IMR-90 (cell line): ENCODE data around the gene APOBEC3B. TPM values are rescaled to one million over a fixed set of nuclear protein-coding genes. Genes with fewer than 3 reads are reported as not detected.

Experiments
- ATAC-seq: fragments of 200-7000 bp; cut with Tn5 transposase; 2 replicates; pipeline ENCODE4 v1.9.1; 2020; ENCODE audit warnings: low read depth, mild to moderate bottlenecking, moderate library complexity
- BruUV-seq: library from RNA; stranded (reverse); fragments of 400-500 nt; replicated peaks from 2 replicates; lab custom pipeline; 2021; lab: Mats Ljungman, UMichigan
- CTCF ChIA-PET: fragments of 300-600 bp; formaldehyde crosslinking; extraction: SDS; loops from one replicate; lab custom pipeline; 2021; ENCODE audit warnings: antibody characterized with exemption; lab: Yijun Ruan, JAX
- POLR2A ChIA-PET: fragments of 300-600 bp; sonication (Branson Sonifier 250); formaldehyde crosslinking; loops from one replicate; lab custom pipeline; 2022; ENCODE audit warnings: antibody characterized with exemption; ENCODE audit not compliant: unreplicated experiment; lab: Charles Lee
- DNase-seq: peaks from one replicate; pipeline ENCODE4 v3.0.0; 2013
- H2AFZ ChIP-seq: replicated peaks from 2 replicates; pipeline ENCODE3; 2013; ENCODE audit warnings: low read length, mild to moderate bottlenecking; ENCODE audit not compliant: poor library complexity
- H2AK5ac ChIP-seq: 2 replicates; pipeline ENCODE4 v1.6.1; 2013; ENCODE audit warnings: low read depth, low read length, inconsistent platforms
- H2AK9ac ChIP-seq: replicated peaks from 2 replicates; pipeline ENCODE3; 2013; ENCODE audit warnings: mild to moderate bottlenecking, low read depth, low read length, moderate library complexity; ENCODE audit not compliant: poor library complexity
- H2BK120ac ChIP-seq: 2 replicates; pipeline ENCODE4 v1.6.1; 2013; ENCODE audit warnings: low read depth, low read length, inconsistent platforms
- H2BK15ac ChIP-seq: 3 replicates; pipeline ENCODE4 v1.6.1; 2013; ENCODE audit warnings: low read depth, low read length, inconsistent platforms
- H2BK20ac ChIP-seq: 2 replicates; pipeline ENCODE4 v1.6.1; 2013; ENCODE audit warnings: low read depth, mild to moderate bottlenecking, inconsistent platforms, low read length, moderate library complexity
- H2BK5ac ChIP-seq: 2 replicates; pipeline ENCODE4 v1.6.1; 2013; ENCODE audit warnings: mild to moderate bottlenecking, low read depth, low read length, inconsistent platforms; ENCODE audit not compliant: poor library complexity, severe bottlenecking
- H3K14ac ChIP-seq: replicated peaks from 2 replicates; pipeline ENCODE4 v1.6.1; 2013; ENCODE audit warnings: low read depth, low read length, inconsistent platforms
- H3K18ac ChIP-seq: 2 replicates; pipeline ENCODE4 v1.6.1; 2013; ENCODE audit warnings: low read depth, low read length, control low read depth
- H3K23ac ChIP-seq: 2 replicates; pipeline ENCODE4 v1.6.1; 2013; ENCODE audit warnings: low read depth, low read length, inconsistent platforms
- H3K27ac ChIP-seq: 2 replicates; pipeline ENCODE4 v1.5.1; 2013; ENCODE audit warnings: mild to moderate bottlenecking, control low read depth, low read length; ENCODE audit not compliant: insufficient read depth
- H3K27me3 ChIP-seq: 2 replicates; pipeline ENCODE4 v1.6.1; 2013; ENCODE audit warnings: low read length; ENCODE audit not compliant: control insufficient read depth, insufficient read depth
- H3K36me3 ChIP-seq: 2 replicates; pipeline ENCODE4 v1.6.1; 2013; ENCODE audit warnings: low read length, mixed read lengths; ENCODE audit not compliant: control insufficient read depth, insufficient read depth
- H3K4ac ChIP-seq: 2 replicates; pipeline ENCODE4 v1.6.1; 2013; ENCODE audit warnings: low read depth, low read length, inconsistent platforms
- H3K4me1 ChIP-seq: 2 replicates; pipeline ENCODE4 v1.6.1; 2013; ENCODE audit warnings: low read length, mixed read lengths; ENCODE audit not compliant: control insufficient read depth, insufficient read depth
- H3K4me2 ChIP-seq: 2 replicates; pipeline ENCODE4 v1.6.1; 2013; ENCODE audit warnings: low read depth, mild to moderate bottlenecking, control low read depth, low read length, moderate library complexity
- H3K4me3 ChIP-seq: 2 replicates; pipeline ENCODE4 v1.5.1; 2013; ENCODE audit warnings: low read depth, mild to moderate bottlenecking, control low read depth, low read length, moderate library complexity; ENCODE audit not compliant: insufficient read depth
- H3K56ac ChIP-seq: 2 replicates; pipeline ENCODE4 v1.6.1; 2013; ENCODE audit warnings: low read length, inconsistent platforms; ENCODE audit not compliant: insufficient read depth; ENCODE audit errors: extremely low read depth
- H3K79me1 ChIP-seq, 2 experiments: 2 replicates each; pipeline ENCODE4 v1.6.1; 2013; ENCODE audit warnings: low read length in 2 of 2, inconsistent platforms in 1 of 2, low read depth in 1 of 2
- H3K9ac ChIP-seq: 2 replicates; pipeline ENCODE4 v1.6.1; 2013; ENCODE audit warnings: low read depth, low read length, control low read depth
- H3K9me1 ChIP-seq: 2 replicates; pipeline ENCODE4 v1.6.1; 2013; ENCODE audit warnings: low read length, inconsistent platforms; ENCODE audit not compliant: insufficient read depth
- H3K9me3 ChIP-seq: 2 replicates; pipeline ENCODE4 v1.6.1; 2013; ENCODE audit warnings: low read length; ENCODE audit not compliant: control insufficient read depth, insufficient read depth
- H4K20me1 ChIP-seq: 2 replicates; pipeline ENCODE4 v1.6.1; 2013; ENCODE audit warnings: low read length, inconsistent platforms; ENCODE audit not compliant: insufficient read depth
- H4K5ac ChIP-seq: 2 replicates; pipeline ENCODE4 v1.6.1; 2013; ENCODE audit warnings: mild to moderate bottlenecking, low read depth, low read length, control low read depth
- H4K8ac ChIP-seq, 2 experiments: 2 replicates each; pipeline ENCODE4 v1.6.1; 2013; ENCODE audit warnings: low read depth in 2 of 2, low read length in 2 of 2, control low read depth in 1 of 2, inconsistent platforms in 1 of 2
- H4K91ac ChIP-seq: 2 replicates; pipeline ENCODE4 v1.6.1; 2013; ENCODE audit warnings: low read depth, low read length, inconsistent platforms; ENCODE audit not compliant: insufficient read depth
- MAFK ChIP-seq: IDR thresholded peaks from 2 replicates; pipeline ENCODE4 v1.6.1; 2012; ENCODE audit warnings: low read depth, low read length, improper control_type of control experiment
- MXI1 ChIP-seq: IDR thresholded peaks from 2 replicates; pipeline ENCODE4 v1.6.1; 2012; ENCODE audit warnings: low read depth, mild to moderate bottlenecking, low read length, moderate library complexity, borderline replicate concordance
- NFE2L2 ChIP-seq: fragments of 150-350 bp; IDR thresholded peaks from 2 replicates; pipeline ENCODE4 v1.6.1; 2016; ENCODE audit warnings: low read depth, mild to moderate bottlenecking, low read length
- RFX5 ChIP-seq: IDR thresholded peaks from 2 replicates; pipeline ENCODE4 v1.8.0; 2012; ENCODE audit warnings: low read depth, mild to moderate bottlenecking, low read length, moderate library complexity
- SMC3 ChIP-seq: fragments of 150-350 bp; IDR thresholded peaks from 2 replicates; pipeline ENCODE4 v1.6.1; 2016; ENCODE audit warnings: low read depth, mild to moderate bottlenecking, antibody characterized with exemption, low read length, moderate library complexity
- WGBS, 2 experiments: methylation state at CpG; one replicate each; pipeline versions ENCODE4 v1.1.5 to v1.1.7; 2013; ENCODE audit warnings: missing lambda C conversion rate in 2 of 2; ENCODE audit not compliant: insufficient read length in 1 of 2; ENCODE audit errors: extremely low coverage in 2 of 2; 5-methylcytosine and 5-hydroxymethylcytosine counted together
- dilution Hi-C: fragments of 300-500 bp; cut with HindIII; formaldehyde crosslinking; loops from one replicate; pipeline ENCODE4 v1.14.3; 2018; ENCODE audit warnings: low sequenced_read_pairs; ENCODE audit not compliant: unreplicated experiment
- in situ Hi-C: fragments of 300-500 bp; cut with MboI; formaldehyde crosslinking; loops from 3 replicates; pipeline ENCODE4 v1.14.3; 2019; ENCODE audit warnings: low sequenced_read_pairs, inconsistent platforms, mixed read lengths
- intact Hi-C: fragments of 100-400 bp; cut with micrococcal nuclease; formaldehyde crosslinking; loops from 2 replicates; pipeline ENCODE4 v1.10.0; 2022
- polyA plus RNA-seq, 3 experiments: library from polyadenylated mRNA; depleted of rRNA; stranded (reverse); fragments of >200 nt; gene quantifications; 2 replicates each; pipeline ENCODE4 v1.2.3, GENCODE V29; 2012; ENCODE audit warnings: low replicate concordance in 1 of 3
- total RNA-seq: library from RNA; depleted of rRNA; stranded (reverse); fragments of >200 nt; gene quantifications from 2 replicates; pipeline ENCODE4 v1.2.3, GENCODE V29; 2012
- TF ChIP-seq, protein P1 (sequence below): fragments of 150-350 bp; IDR thresholded peaks from 2 replicates; pipeline ENCODE4 v1.6.1; 2016; ENCODE audit warnings: low read depth, mild to moderate bottlenecking, low read length, moderate library complexity, borderline replicate concordance

The APOBEC3B gene
- total and polyA plus RNA-seq, 2 of the 4 experiments (the other 2 are of a cell fraction) = 17.6 to 34.2 TPM

DNA sequence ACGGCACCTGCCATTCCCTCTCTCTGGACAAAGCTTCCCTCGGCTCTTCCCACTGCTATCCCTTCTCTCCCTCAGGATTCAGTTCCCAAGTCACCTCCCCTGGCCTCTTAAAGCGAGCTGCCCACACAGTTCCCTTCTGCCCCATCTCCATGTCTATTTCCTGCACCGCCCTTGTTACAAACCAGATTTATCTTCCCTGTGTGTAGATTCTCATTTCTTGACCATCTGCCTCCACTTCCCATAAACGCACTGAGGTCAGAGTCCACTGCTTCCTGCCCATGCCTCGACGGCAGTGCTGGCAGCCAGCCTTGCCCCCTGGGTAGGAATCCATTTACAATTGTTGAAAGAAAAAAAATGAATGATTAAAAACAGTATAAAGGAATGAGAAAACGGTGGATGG is 11.6 kb upstream of the APOBEC3B start:
- Histone ChIP-seq H3K79me1 (no peaks in the 10 kb centered on the region), H3K9me3 (no peaks in the 10 kb centered on the region), H2AK5ac (no peak overlapping the region), H2BK120ac (no peak overlapping the region), H3K9ac (no peak overlapping the region), H2BK5ac (no peak overlapping the region), H3K4ac (no peak overlapping the region), H2AFZ (no peak overlapping the region), H3K36me3 (no peaks in the 10 kb centered on the region), H4K91ac (no peak overlapping the region), H4K5ac (no peak overlapping the region), H3K18ac (no peak overlapping the region), H3K9me1 (no peaks in the 10 kb centered on the region), H3K4me3 (no peak overlapping the region), H3K27me3 (peaks cover 60% of the 10 kb centered on the region), H2AK9ac (no peak overlapping the region), H3K4me2 (no peak overlapping the region), H4K8ac (no peak overlapping the region), H3K27ac (no peak overlapping the region), H3K14ac (no peak overlapping the region), H3K4me1 (no peaks in the 10 kb centered on the region), H2BK15ac (no peak overlapping the region), H2BK20ac (no peak overlapping the region), H3K23ac (no peak overlapping the region), H4K20me1 (no peaks in the 10 kb centered on the region; the same call in 1 of the 2 replicates), H3K56ac (no peak overlapping the region)
- no TSS peak for BruUV-seq
- 51% methylated on average over 4 of the region's 8 CpGs; no CpG with 5 or more reads in 1 of the 2 experiments for WGBS, 2 experiments
- no peak for TF ChIP-seq MAFK
- TF ChIP-seq SMC3 = no peak
- TF ChIP-seq MXI1 = no peak
- TF ChIP-seq, protein P1, sequence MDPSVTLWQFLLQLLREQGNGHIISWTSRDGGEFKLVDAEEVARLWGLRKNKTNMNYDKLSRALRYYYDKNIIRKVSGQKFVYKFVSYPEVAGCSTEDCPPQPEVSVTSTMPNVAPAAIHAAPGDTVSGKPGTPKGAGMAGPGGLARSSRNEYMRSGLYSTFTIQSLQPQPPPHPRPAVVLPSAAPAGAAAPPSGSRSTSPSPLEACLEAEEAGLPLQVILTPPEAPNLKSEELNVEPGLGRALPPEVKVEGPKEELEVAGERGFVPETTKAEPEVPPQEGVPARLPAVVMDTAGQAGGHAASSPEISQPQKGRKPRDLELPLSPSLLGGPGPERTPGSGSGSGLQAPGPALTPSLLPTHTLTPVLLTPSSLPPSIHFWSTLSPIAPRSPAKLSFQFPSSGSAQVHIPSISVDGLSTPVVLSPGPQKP = no peak
- TF ChIP-seq RFX5 = no peak
- no peak for TF ChIP-seq NFE2L2
- intact Hi-C loops = no loop called here
- ChIA-PET CTCF (interaction anchor here (1.0 kb wide), 1 partner anchor 33 kb away, joined by 4 read pairs; no protein-coding TSS in a partner anchor), POLR2A (no interaction called here)
- ATAC-seq = no peak
- no peak for DNase-seq
- in situ Hi-C loops = no loop called here
- dilution Hi-C loops = no loop called here
